Tibial artery (tissue), 4 donors: ENCODE results near the gene ZCCHC4.

ENCODE experiments used
- DNase-seq, 2 donors: peaks; one replicate each; pipeline ENCODE4 v3.0.0-alpha.2; 2019
- H3K27ac ChIP-seq, 2 donors: fragments of 200-600 bp; sonication (generic) in 1 of 2; 1 replicate in 1 of 2; 2 replicates in 1 of 2; pipeline ENCODE4 v1.5.1; 2018 to 2019; ENCODE audit warnings: mild to moderate bottlenecking in 1 of 2
- H3K27me3 ChIP-seq, 2 donors: fragments of 200-600 bp; sonication (generic) in 1 of 2; one replicate each; pipeline versions ENCODE4 v1.5.1 to v1.6.0; 2016 to 2019
- H3K36me3 ChIP-seq, 3 donors: fragments of 200-600 bp; sonication (generic) in 2 of 3; one replicate each; pipeline ENCODE4 v1.5.1; 2016 to 2019; ENCODE audit warnings: mild to moderate bottlenecking in 2 of 3
- H3K4me1 ChIP-seq, 4 donors: fragments of 200-600 bp; sonication (generic) in 2 of 4; 1 replicate in 3 of 4; 2 replicates in 1 of 4; pipeline ENCODE4 v1.5.1; 2016 to 2019
- H3K4me3 ChIP-seq, 2 donors: fragments of 200-600 bp; sonication (generic) in 1 of 2; 1 replicate in 1 of 2; 2 replicates in 1 of 2; pipeline ENCODE4 v1.5.1; 2018 to 2019; ENCODE audit warnings: mild to moderate bottlenecking in 2 of 2
- H3K9me3 ChIP-seq, 3 donors: fragments of 200-600 bp; sonication (generic) in 1 of 3; one replicate each; pipeline ENCODE4 v1.5.1; 2016 to 2019
- CTCF ChIP-seq, 2 experiments: fragments of 200-600 bp in 1 of 2; fragments of 450-650 bp in 1 of 2; IDR thresholded peaks; one replicate each; pipeline ENCODE4 v1.5.1; 2017 to 2019; ENCODE audit warnings: antibody characterized with exemption in 2 of 2, mild to moderate bottlenecking in 1 of 2, moderate library complexity in 1 of 2
- intact Hi-C: fragments of 100-400 bp; cut with DNase I; formaldehyde crosslinking; loops from one replicate; pipeline ENCODE4 v1.15.0; 2023; ENCODE audit warnings: low total_unique reads

ZCCHC4 gene

GRCh38 chr4:25410820-25411529, 98.4 kb downstream of the ZCCHC4 start:
- intact Hi-C loops: no loop called here
- TF ChIP-seq CTCF (IDR thresholded peaks at IDR 0.05): no peak
- Histone ChIP-seq H3K4me3 (no peak overlapping the region), H3K9me3 (no peaks in the 10 kb centered on the region), H3K27me3 (no peaks in the 10 kb centered on the region), H3K36me3 (peaks cover 78 to 97% (median 96%) of the 10 kb centered on the region in 3 donors), H3K27ac (no peak overlapping the region), H3K4me1 (no peaks in the 10 kb centered on the region)
- no peak for DNase-seq

GRCh38 chr4:25413261-25413660, 100.7 kb downstream of the ZCCHC4 start:
- DNase-seq: no peak
- Histone ChIP-seq H3K4me3 (no peak overlapping the region), H3K27me3 (no peaks in the 10 kb centered on the region), H3K27ac (no peak overlapping the region), H3K4me1 (no peaks in the 10 kb centered on the region), H3K36me3 (peaks cover 71 to 98% (median 95%) of the 10 kb centered on the region in 3 donors), H3K9me3 (no peaks in the 10 kb centered on the region)
- intact Hi-C loops: no loop called here
- no peak for TF ChIP-seq CTCF (IDR thresholded peaks at IDR 0.05)

GRCh38 chr4:25417014-25417413, 104.4 kb downstream of the ZCCHC4 start:
- Histone ChIP-seq H3K27ac (no peak overlapping the region), H3K27me3 (no peaks in the 10 kb centered on the region), H3K36me3 (peaks cover 44 to 84% (median 75%) of the 10 kb centered on the region in 3 donors), H3K9me3 (no peaks in the 10 kb centered on the region), H3K4me3 (no peak overlapping the region), H3K4me1 (no peaks in the 10 kb centered on the region)
- intact Hi-C loops: no loop called here
- TF ChIP-seq CTCF (IDR thresholded peaks at IDR 0.05): no peak
- DNase-seq: no peak
